GM12878 (cell line): ENCODE data around the gene DEFB119. TPM values are rescaled to one million over a fixed set of nuclear protein-coding genes. Genes with fewer than 3 reads are reported as not detected.

ENCODE experiments used
- ATAC-seq: fragments of 200-7000 bp; cut with Tn5 transposase; 3 replicates; pipeline ENCODE4 v1.9.1; 2020; ENCODE audit warnings: mild to moderate bottlenecking, moderate library complexity
- BruUV-seq: library from RNA; stranded (reverse); fragments of 400-500 nt; replicated peaks from 2 replicates; lab custom pipeline; 2021; lab: Mats Ljungman, UMichigan
- CTCF ChIA-PET: fragments of 300-600 bp; sonication (Branson Sonifier 250); formaldehyde crosslinking; extraction: SDS; loops from one replicate; lab custom pipeline; 2021; ENCODE audit warnings: inconsistent platforms; lab: Yijun Ruan, JAX
- POLR2A ChIA-PET: fragments of 350-600 bp; formaldehyde crosslinking; extraction: SDS; loops from one replicate; lab custom pipeline; 2021; ENCODE audit warnings: inconsistent platforms; lab: Charles Lee
- RAD21 ChIA-PET: fragments of 300-600 bp; sonication (Branson Sonifier 250); formaldehyde crosslinking; loops from one replicate; lab custom pipeline; 2023; ENCODE audit warnings: antibody characterized with exemption; ENCODE audit not compliant: unreplicated experiment; lab: Charles Lee
- SMC1A ChIA-PET: fragments of 300-600 bp; sonication (Branson Sonifier 250); formaldehyde crosslinking; loops from one replicate; lab custom pipeline; 2023; ENCODE audit not compliant: unreplicated experiment, uncharacterized antibody; lab: Charles Lee
- DNase-seq: peaks from one replicate; pipeline ENCODE4 v3.0.0-alpha.2; 2011; ENCODE audit warnings: low read depth, low spot score
- FAIRE-seq: peaks from 3 replicates; lab custom pipeline; 2011; peaks lifted over from hg19 to GRCh38; lab: Jason Lieb, UNC
- H2AFZ ChIP-seq: 2 replicates; pipeline ENCODE4 v1.6.0; 2011; ENCODE audit warnings: low read depth, low read length, control low read depth; ENCODE audit not compliant: control insufficient read depth
- H3K27ac ChIP-seq: 2 replicates; pipeline ENCODE4 v1.5.1; 2011; ENCODE audit warnings: control low read depth; ENCODE audit not compliant: control insufficient read depth, insufficient read depth
- H3K27me3 ChIP-seq, 2 experiments: replicated peaks in 1 of 2; 2 replicates each; pipeline versions ENCODE4 v1.6.0 to v1.6.1; 2011; ENCODE audit warnings: low read length in 1 of 2; ENCODE audit not compliant: control insufficient read depth in 2 of 2, insufficient read depth in 2 of 2
- H3K36me3 ChIP-seq, 2 experiments: 2 replicates each; pipeline ENCODE4 v1.5.1; 2011; ENCODE audit warnings: low read length in 1 of 2; ENCODE audit not compliant: control insufficient read depth in 2 of 2, insufficient read depth in 2 of 2
- H3K4me1 ChIP-seq: 2 replicates; pipeline ENCODE4 v1.6.1; 2011; ENCODE audit warnings: mild to moderate bottlenecking, low read length, moderate library complexity, mixed read lengths; ENCODE audit not compliant: control insufficient read depth, insufficient read depth
- H3K4me2 ChIP-seq: 2 replicates; pipeline ENCODE4 v1.6.0; 2011; ENCODE audit warnings: control low read depth; ENCODE audit not compliant: control insufficient read depth, insufficient read depth
- H3K4me3 ChIP-seq: fragments of 200-600 bp; sonication (generic); 2 replicates; pipeline ENCODE4 v1.5.1; 2016
- H3K79me2 ChIP-seq: 2 replicates; pipeline ENCODE4 v1.6.0; 2011; ENCODE audit warnings: low read length; ENCODE audit not compliant: control insufficient read depth, insufficient read depth
- H3K9ac ChIP-seq: 2 replicates; pipeline ENCODE4 v1.8.0; 2011; ENCODE audit warnings: low read length, control low read depth, mixed read lengths; ENCODE audit not compliant: control insufficient read depth, insufficient read depth
- H3K9me3 ChIP-seq: replicated peaks from 3 replicates; pipeline ENCODE4 v1.5.1; 2011; ENCODE audit warnings: mild to moderate bottlenecking, low read length; ENCODE audit not compliant: control insufficient read depth, insufficient read depth
- H4K20me1 ChIP-seq: 2 replicates; pipeline ENCODE4 v1.6.0; 2011; ENCODE audit not compliant: control insufficient read depth, insufficient read depth
- CUX1 ChIP-seq: IDR thresholded peaks from 2 replicates; pipeline ENCODE4 v1.6.1; 2012; ENCODE audit warnings: improper control_type of control experiment, low read depth, low read length; ENCODE audit not compliant: insufficient replicate concordance
- HDGF ChIP-seq: fragments of 450-650 bp; IDR thresholded peaks from 2 replicates; pipeline ENCODE4 v1.6.1; 2016; ENCODE audit warnings: antibody characterized with exemption
- RCOR1 ChIP-seq: conservative IDR thresholded peaks from 2 replicates; pipeline ENCODE4 v1.6.1; 2012; ENCODE audit warnings: low read depth, low read length, improper control_type of control experiment
- SMAD5 ChIP-seq: IDR thresholded peaks from 2 replicates; pipeline ENCODE4 v1.6.1; 2016; ENCODE audit warnings: antibody characterized with exemption, low read depth
- YBX1 ChIP-seq: fragments of 450-650 bp; IDR thresholded peaks from 2 replicates; pipeline ENCODE4 v1.6.1; 2016; ENCODE audit warnings: antibody characterized with exemption
- ZZZ3 ChIP-seq: IDR thresholded peaks from 2 replicates; pipeline ENCODE4 v1.6.1; 2011; ENCODE audit warnings: low read depth; ENCODE audit not compliant: control insufficient read depth, insufficient read length
- WGBS: methylation state at CpG from one replicate; pipeline ENCODE4 v1.1.6; 2016; ENCODE audit warnings: low lambda C conversion rate; ENCODE audit not compliant: insufficient replicate concordance, insufficient coverage; ENCODE audit errors: missing lambda C conversion rate; 5-methylcytosine and 5-hydroxymethylcytosine counted together
- in situ Hi-C: fragments of 300-500 bp; cut with MboI; formaldehyde crosslinking; loops from 9 replicates; pipeline ENCODE4 v1.14.3; 2018; ENCODE audit warnings: mixed read lengths
- intact Hi-C: fragments of 100-400 bp; cut with micrococcal nuclease; formaldehyde crosslinking; loops from one replicate; pipeline ENCODE4 v1.14.2; 2022; ENCODE audit not compliant: unreplicated experiment
- polyA plus RNA-seq, 11 experiments: library from polyadenylated mRNA; depleted of rRNA in 4 of 11; unstranded in 6 of 11; stranded (reverse) in 5 of 11; fragments of >200 nt; fragmentation: Nextera tagmentation in 4 of 11; fragmentation: Illumina TruSeq in 1 of 11; extraction: Ambion mirVana in 4 of 11; extraction: Trizol in 1 of 11; gene quantifications; 1 replicate in 1 of 11; 2 replicates in 10 of 11; pipeline versions ENCODE4 v1.2.1 to v1.2.3, GENCODE V29; 2011 to 2016; ENCODE audit warnings: inconsistent platforms in 2 of 11, missing spikeins in 2 of 11, low read depth in 1 of 11
- total RNA-seq, 4 experiments: library from RNA; depleted of rRNA in 3 of 4; stranded (reverse); fragments of >200 nt in 3 of 4; fragmentation: Illumina TruSeq in 1 of 4; extraction: Trizol in 1 of 4; gene quantifications; 2 replicates each; pipeline versions ENCODE4 v1.2.1 to v1.2.3, GENCODE V29; 2013 to 2021
- TF ChIP-seq, protein P1 (sequence below): IDR thresholded peaks from 2 replicates; pipeline ENCODE4 v1.6.1; 2011; ENCODE audit warnings: mild to moderate bottlenecking, low read depth, low read length, moderate library complexity; ENCODE audit not compliant: insufficient replicate concordance

Gene DEFB119
- total and polyA plus RNA-seq, 10 of the 15 experiments (the other 5 are each of a cell fraction or from before 2014, with no cell fraction given), result not detected

- H3K27ac ChIP-seq, result no peak overlapping the region
- no peaks in the 10 kb centered on the region for H3K4me1 ChIP-seq
- H3K27me3 ChIP-seq, result no peaks in the 10 kb centered on the region
- SMC1A ChIA-PET, result no interaction called here
- no peaks in the 10 kb centered on the region for H3K36me3 ChIP-seq
- no peak overlapping the region for H3K4me2 ChIP-seq
- H3K4me3 ChIP-seq, result no peak overlapping the region
- H2AFZ ChIP-seq, result no peak overlapping the region
- intact Hi-C loops, result no loop called here
- DNase-seq, result no peak
- POLR2A ChIA-PET, result no interaction called here
- H3K9me3 ChIP-seq, result no peaks in the 10 kb centered on the region
- no peak for TF ChIP-seq HDGF
- TF ChIP-seq, all 136 proteins: peak for 0
- ChIA-PET RAD21 (no interaction called here), CTCF (interaction anchor here (0.9 kb wide), 1 partner anchor 88 kb away, joined by 3 read pairs; no protein-coding TSS in a partner anchor)
- Histone ChIP-seq H4K20me1 (no peaks in the 10 kb centered on the region), H3K79me2 (no peaks in the 10 kb centered on the region), H3K9ac (no peak overlapping the region)
- no peak for FAIRE-seq
- in situ Hi-C loops, result no loop called here
- BruUV-seq, result no TSS peak
- WGBS, result 52% methylated on average over 2 of the region's 2 CpGs
- ATAC-seq, result no peak
Measured at GRCh38 chr20:31415653-31416052, 25.3 kb upstream of the DEFB119 start.

- ATAC-seq (no peak), FAIRE-seq (no peak), DNase-seq (no peak)
- RAD21 ChIA-PET, result no interaction called here
- WGBS, result 34% methylated on average over 6 of the region's 6 CpGs
- Histone ChIP-seq H3K36me3 (no peaks in the 10 kb centered on the region), H3K4me3 (no peak overlapping the region), H3K4me2 (no peak overlapping the region), H3K9me3 (no peaks in the 10 kb centered on the region), H3K27me3 (no peaks in the 10 kb centered on the region), H3K79me2 (no peaks in the 10 kb centered on the region), H4K20me1 (no peaks in the 10 kb centered on the region), H3K4me1 (no peaks in the 10 kb centered on the region), H3K9ac (no peak overlapping the region), H3K27ac (no peak overlapping the region), H2AFZ (no peak overlapping the region)
- POLR2A ChIA-PET, result no interaction called here
- intact Hi-C loops (no loop called here), in situ Hi-C loops (loop anchor here (5.0 kb wide), 1 partner anchor 48 kb away; no protein-coding TSS in a partner anchor)
- CTCF ChIA-PET, result no interaction called here
- BruUV-seq, result no TSS peak
- SMC1A ChIA-PET, result interaction anchor here (0.6 kb wide), 1 partner anchor 88 kb away, joined by 3 read pairs; no protein-coding TSS in a partner anchor
- no peak for TF ChIP-seq YBX1
- TF ChIP-seq, protein P1, sequence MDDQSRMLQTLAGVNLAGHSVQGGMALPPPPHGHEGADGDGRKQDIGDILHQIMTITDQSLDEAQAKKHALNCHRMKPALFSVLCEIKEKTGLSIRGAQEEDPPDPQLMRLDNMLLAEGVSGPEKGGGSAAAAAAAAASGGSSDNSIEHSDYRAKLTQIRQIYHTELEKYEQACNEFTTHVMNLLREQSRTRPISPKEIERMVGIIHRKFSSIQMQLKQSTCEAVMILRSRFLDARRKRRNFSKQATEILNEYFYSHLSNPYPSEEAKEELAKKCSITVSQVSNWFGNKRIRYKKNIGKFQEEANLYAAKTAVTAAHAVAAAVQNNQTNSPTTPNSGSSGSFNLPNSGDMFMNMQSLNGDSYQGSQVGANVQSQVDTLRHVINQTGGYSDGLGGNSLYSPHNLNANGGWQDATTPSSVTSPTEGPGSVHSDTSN, result no peak
- TF ChIP-seq CUX1, result no peak
- no peak for TF ChIP-seq SMAD5
- TF ChIP-seq ZZZ3, result no peak
- no peak for TF ChIP-seq RCOR1
Measured at GRCh38 chr20:31414381-31414780, 24.0 kb upstream of the DEFB119 start.
